Adrenal gland (tissue), 12 donors: ENCODE measurements around the gene FAT4. TPM values are rescaled to one million over a fixed set of nuclear protein-coding genes. Genes with fewer than 3 reads are reported as not detected.

Source experiments
- DNase-seq, 7 donors: peaks; one replicate each; pipeline ENCODE4 v3.0.0-alpha.2; 2019 to 2020
- H3K27ac ChIP-seq, 5 donors: fragments of 200-600 bp; sonication (generic) in 4 of 5; 1 replicate in 3 of 5; 2 replicates in 2 of 5; pipeline versions ENCODE4 v1.5.1 to v1.8.0; 2016 to 2020; ENCODE audit warnings: mild to moderate bottlenecking in 1 of 5
- H3K27me3 ChIP-seq: fragments of 200-600 bp; 2 replicates; pipeline ENCODE4 v1.8.0; 2021
- H3K36me3 ChIP-seq, 2 donors: fragments of 200-600 bp; replicated peaks in 1 of 2; 1 replicate in 1 of 2; 2 replicates in 1 of 2; pipeline versions ENCODE4 v1.5.1 to v1.8.0; 2018 to 2022
- H3K4me1 ChIP-seq, 2 donors: fragments of 200-600 bp; replicated peaks in 1 of 2; 1 replicate in 1 of 2; 2 replicates in 1 of 2; pipeline versions ENCODE4 v1.5.1 to v1.8.0; 2018 to 2021
- H3K4me3 ChIP-seq, 4 donors: fragments of 200-600 bp; sonication (generic) in 3 of 4; one replicate each; pipeline ENCODE4 v1.5.1; 2016 to 2018
- H3K9me3 ChIP-seq, 3 donors: fragments of 200-600 bp; sonication (generic) in 1 of 3; replicated peaks in 1 of 3; 1 replicate in 2 of 3; 2 replicates in 1 of 3; pipeline versions ENCODE4 v1.5.1 to v1.8.0; 2016 to 2021
- CTCF ChIP-seq, 6 experiments: fragments of 450-650 bp in 4 of 6; fragments of 200-600 bp in 2 of 6; sonication (generic) in 1 of 6; IDR thresholded peaks; 1 replicate in 5 of 6; 2 replicates in 1 of 6; pipeline versions ENCODE4 v1.5.1 to v1.8.0; 2016 to 2021; ENCODE audit warnings: antibody characterized with exemption in 6 of 6, mild to moderate bottlenecking in 2 of 6, moderate library complexity in 1 of 6
- POLR2A ChIP-seq, 2 donors: fragments of 450-650 bp; IDR thresholded peaks; one replicate each; pipeline ENCODE4 v1.6.1; 2017; ENCODE audit warnings: antibody characterized with exemption in 2 of 2, mild to moderate bottlenecking in 2 of 2, moderate library complexity in 1 of 2
- WGBS, 4 donors: extraction: QIAGEN DNeasy Blood & Tissue Kit in 2 of 4; methylation state at CpG; one replicate each; pipeline versions ENCODE4 v1.1.5 to v1.1.7; 2013 to 2017; 5-methylcytosine and 5-hydroxymethylcytosine counted together
- intact Hi-C, 2 donors: fragments of 100-400 bp; cut with DNase I; formaldehyde crosslinking; loops; one replicate each; pipeline versions ENCODE4 v1.14.1 to v1.15.0; 2022 to 2023
- polyA plus RNA-seq, 3 donors: library from polyadenylated mRNA; stranded (reverse); fragments of 200-250 nt in 2 of 3; fragments of 350-450 nt in 1 of 3; fragmentation: Illumina TruSeq in 1 of 3; extraction: RNeasy Lipid Tissue Mini Kit (QIAGEN cat#74804) in 1 of 3; gene quantifications; one replicate each; pipeline ENCODE4 v1.2.3, GENCODE V29; 2013 to 2014
- total RNA-seq, 9 donors: library from RNA; depleted of rRNA in 4 of 9; stranded (reverse); fragments of >200 nt in 4 of 9; fragments of 120-200 nt in 1 of 9; fragmentation: NEBNext Ultra II Directional in 1 of 9; extraction: Animal tissue kit (Norgen Biotek cat#: 25700) in 1 of 9; gene quantifications; one replicate each; pipeline versions ENCODE4 v1.1.0 to v1.2.4, GENCODE V29; 2013 to 2023
- donor health status: healthy with polysubstance abuse.
- donor health status: Bipolar disorder and iron deficiency.
- donor health status: DM: yes; HTN: yes; CAD: no.
- donor health status: DM: no; HTN: no; CAD: no.
- donor health status: DM: no; HTN: no; CAD: no.
- donor health status: DM: yes; HTN: yes; CAD: no.

FAT4 gene
- total and polyA plus RNA-seq, 12 donors, result 0.64 to 9.9 (median 4.6) TPM

GRCh38 chr4:125306112-125306511 is 8.6 kb upstream of the FAT4 start:
- Histone ChIP-seq H3K4me1 (no peaks in the 10 kb centered on the region), H3K9me3 (no peaks in the 10 kb centered on the region), H3K27me3 (no peaks in the 10 kb centered on the region), H3K36me3 (no peaks in the 10 kb centered on the region), H3K27ac (no peak overlapping the region), H3K4me3 (no peak overlapping the region)
- no peak for TF ChIP-seq POLR2A (IDR thresholded peaks at IDR 0.05)
- TF ChIP-seq CTCF (IDR thresholded peaks at IDR 0.05), result no peak
- intact Hi-C loops, result no loop called here
- no peak for DNase-seq
- 67 to 86% (median 77%) methylated on average over 1 of the region's 1 CpG for WGBS, 4 donors

- Histone ChIP-seq H3K9me3 (no peaks in the 10 kb centered on the region), H3K4me3 (no peak overlapping the region), H3K27me3 (no peaks in the 10 kb centered on the region), H3K4me1 (no peaks in the 10 kb centered on the region), H3K36me3 (no peaks in the 10 kb centered on the region), H3K27ac (no peak overlapping the region)
- TF ChIP-seq POLR2A (IDR thresholded peaks at IDR 0.05), result no peak
- TF ChIP-seq CTCF (IDR thresholded peaks at IDR 0.05), result no peak
- DNase-seq, result no peak
- intact Hi-C loops, result no loop called here
Measured at GRCh38 chr4:125306533-125306932, 8.2 kb upstream of the FAT4 start.

GRCh38 chr4:125311503-125311902 is 3.3 kb upstream of the FAT4 start:
- H3K4me1 ChIP-seq, result peaks cover 0 to 15% of the 10 kb centered on the region in 2 donors
- H3K4me3 ChIP-seq, result no peak overlapping the region
- no peak for TF ChIP-seq CTCF (IDR thresholded peaks at IDR 0.05)
- TF ChIP-seq POLR2A (IDR thresholded peaks at IDR 0.05), result no peak
- 47 to 69% (median 52%) methylated on average over 2 of the region's 2 CpGs for WGBS, 4 donors
- no peak overlapping the region for H3K27ac ChIP-seq
- H3K36me3 ChIP-seq, result no peaks in the 10 kb centered on the region
- intact Hi-C loops, result loop anchor here (10.0 kb wide), 1 partner anchor 433 kb away; no protein-coding TSS in a partner anchor
- peaks cover 0 to 4% (median 0%) of the 10 kb centered on the region in 3 donors for H3K9me3 ChIP-seq
- no peak for DNase-seq
- peaks cover 2% of the 10 kb centered on the region for H3K27me3 ChIP-seq

GRCh38 chr4:125313497-125313896 is 1.3 kb upstream of the FAT4 start:
- intact Hi-C loops, result loop anchor here (10.0 kb wide), 1 partner anchor 431 kb away; no protein-coding TSS in a partner anchor
- Histone ChIP-seq H3K27ac (no peak overlapping the region), H3K9me3 (peaks cover 0 to 4% (median 0%) of the 10 kb centered on the region in 3 donors), H3K4me3 (no peak overlapping the region), H3K4me1 (peaks cover 0 to 15% of the 10 kb centered on the region in 2 donors), H3K27me3 (peaks cover 8% of the 10 kb centered on the region), H3K36me3 (no peaks in the 10 kb centered on the region)
- peak; percentile 14 to 57 (median 42) for DNase-seq
- TF ChIP-seq CTCF (IDR thresholded peaks at IDR 0.05) (peak; percentile 72 to 89 (median 85)), POLR2A (IDR thresholded peaks at IDR 0.05) (no peak)
- 2 to 5% (median 2%) methylated on average over 7 of the region's 7 CpGs for WGBS, 4 donors
